Cardiac septum (tissue), 1 donor: Measurements from ENCODE around the gene DLGAP1. TPM values are rescaled to one million over a fixed set of nuclear protein-coding genes. Genes with fewer than 3 reads are reported as not detected.

Source experiments
- DNase-seq: peaks from one replicate; pipeline ENCODE4 v3.0.0-alpha.2; 2020; ENCODE audit warnings: low spot score
- intact Hi-C: fragments of 100-400 bp; cut with DNase I; formaldehyde crosslinking; loops from one replicate; pipeline ENCODE4 v1.14.0; 2022
- total RNA-seq: library from RNA; stranded (reverse); fragmentation: NEBNext Ultra II Directional; extraction: Animal tissue kit (Norgen Biotek cat#: 25700); gene quantifications from one replicate; pipeline ENCODE4 v1.2.1, GENCODE V29; 2021
- donor health status: DM: no; HTN: no; CAD: no.

DLGAP1 gene
- total RNA-seq, 1 donor from 2014 or later, result 6.5 TPM

DNA sequence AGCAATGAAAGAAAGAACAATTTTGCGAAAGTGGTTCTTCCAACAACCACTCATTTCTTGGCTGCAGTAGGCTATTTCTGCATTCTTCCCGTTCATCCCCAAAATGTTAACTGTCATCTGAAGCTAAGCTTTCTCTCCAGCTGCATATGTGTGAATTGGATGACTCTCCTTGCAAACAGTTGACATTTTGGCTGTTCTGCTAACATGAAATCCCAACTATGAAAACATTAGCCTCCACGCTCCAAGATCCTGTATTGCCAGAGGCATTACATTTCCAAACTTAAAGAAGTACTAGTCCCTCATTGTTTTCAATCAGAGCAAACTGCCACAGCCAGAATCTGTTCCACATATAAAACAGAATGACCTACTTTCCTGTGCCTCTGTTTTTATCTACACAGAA, 916.7 kb downstream of the DLGAP1 start:
- intact Hi-C loops, result no loop called here
- no peak for DNase-seq

DNA sequence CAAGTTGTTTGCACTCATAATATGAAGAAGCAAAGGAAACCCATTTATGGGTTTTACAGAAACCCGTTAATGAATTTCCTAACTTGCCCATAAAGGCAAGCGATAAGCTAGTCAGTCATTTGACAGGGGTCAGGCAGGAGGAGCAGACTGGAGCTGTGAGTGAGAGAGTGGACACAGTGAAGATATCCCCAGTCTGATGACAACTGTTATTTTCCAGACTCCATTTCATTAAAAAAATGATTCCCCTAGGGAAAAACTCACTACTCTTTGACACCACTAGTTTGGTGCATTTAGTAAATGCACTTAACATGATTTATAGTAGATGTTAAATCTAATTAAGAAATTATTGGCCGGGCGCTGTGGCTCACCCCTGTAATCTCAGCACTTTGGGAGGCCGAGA, 924.3 kb downstream of the DLGAP1 start:
- intact Hi-C loops, result no loop called here
- no peak for DNase-seq

DNA sequence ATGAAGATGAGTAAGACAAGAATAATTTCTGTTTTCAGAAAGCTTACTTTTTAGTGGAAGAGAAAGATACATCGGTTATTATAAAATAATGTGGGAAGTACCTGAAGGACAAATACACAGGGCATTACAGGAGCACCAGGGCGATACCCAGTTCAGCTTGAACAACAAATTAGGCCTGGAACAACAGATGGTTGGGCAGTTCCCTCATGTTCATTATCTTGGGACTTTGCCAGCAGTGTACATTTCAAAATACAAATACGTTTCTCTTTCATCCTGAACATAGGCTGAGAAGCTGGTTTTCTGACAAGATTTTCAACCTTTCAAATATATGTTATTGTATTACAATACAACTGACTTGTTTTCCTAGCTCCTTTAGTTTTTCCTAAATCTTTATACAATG, 925.5 kb downstream of the DLGAP1 start:
- intact Hi-C loops, result no loop called here

DNA sequence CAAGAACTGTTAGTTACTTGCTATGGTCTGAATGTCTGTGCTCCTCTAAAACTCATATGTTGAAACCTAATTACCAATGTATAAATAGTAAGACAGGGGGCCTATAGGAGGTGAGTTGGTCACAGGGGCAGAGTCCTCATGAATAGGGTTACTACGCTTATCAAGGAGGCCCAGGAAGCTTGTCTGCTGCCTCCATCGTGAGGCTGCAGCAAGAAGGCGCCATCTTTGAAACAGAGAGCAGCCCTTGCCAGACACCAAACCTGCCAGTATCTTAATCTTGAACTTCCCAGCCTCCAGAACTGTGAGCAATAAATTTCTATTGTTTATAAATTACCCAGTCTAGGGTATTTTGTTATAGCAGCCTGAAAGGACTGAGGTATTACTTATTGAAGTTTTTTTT, 926.0 kb downstream of the DLGAP1 start:
- intact Hi-C loops, result no loop called here
- no peak for DNase-seq

More for the DNA sequence above, 925.5 kb downstream of the DLGAP1 start:
- DNase-seq, result no peak

DNA sequence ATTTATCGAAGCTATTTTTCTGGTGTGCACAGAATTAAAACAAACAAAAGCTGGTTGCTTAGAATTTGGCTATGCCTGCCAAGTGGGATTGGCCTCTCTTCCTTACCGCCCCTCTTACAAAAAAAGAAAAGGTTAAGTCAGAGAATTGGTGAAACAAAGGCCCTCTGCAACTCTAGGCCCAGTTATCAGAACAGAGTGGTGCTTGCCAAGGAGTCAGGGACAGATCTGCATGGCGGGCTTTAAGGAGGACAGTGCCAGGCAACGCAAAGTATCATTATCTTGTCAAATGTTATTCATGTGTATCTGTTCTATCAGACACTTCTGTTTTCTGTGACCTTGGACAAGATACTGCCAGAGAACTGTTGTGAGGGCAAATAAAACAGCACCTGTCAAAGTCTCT, 926.9 kb downstream of the DLGAP1 start:
- intact Hi-C loops, result no loop called here
- no peak for DNase-seq

DNA sequence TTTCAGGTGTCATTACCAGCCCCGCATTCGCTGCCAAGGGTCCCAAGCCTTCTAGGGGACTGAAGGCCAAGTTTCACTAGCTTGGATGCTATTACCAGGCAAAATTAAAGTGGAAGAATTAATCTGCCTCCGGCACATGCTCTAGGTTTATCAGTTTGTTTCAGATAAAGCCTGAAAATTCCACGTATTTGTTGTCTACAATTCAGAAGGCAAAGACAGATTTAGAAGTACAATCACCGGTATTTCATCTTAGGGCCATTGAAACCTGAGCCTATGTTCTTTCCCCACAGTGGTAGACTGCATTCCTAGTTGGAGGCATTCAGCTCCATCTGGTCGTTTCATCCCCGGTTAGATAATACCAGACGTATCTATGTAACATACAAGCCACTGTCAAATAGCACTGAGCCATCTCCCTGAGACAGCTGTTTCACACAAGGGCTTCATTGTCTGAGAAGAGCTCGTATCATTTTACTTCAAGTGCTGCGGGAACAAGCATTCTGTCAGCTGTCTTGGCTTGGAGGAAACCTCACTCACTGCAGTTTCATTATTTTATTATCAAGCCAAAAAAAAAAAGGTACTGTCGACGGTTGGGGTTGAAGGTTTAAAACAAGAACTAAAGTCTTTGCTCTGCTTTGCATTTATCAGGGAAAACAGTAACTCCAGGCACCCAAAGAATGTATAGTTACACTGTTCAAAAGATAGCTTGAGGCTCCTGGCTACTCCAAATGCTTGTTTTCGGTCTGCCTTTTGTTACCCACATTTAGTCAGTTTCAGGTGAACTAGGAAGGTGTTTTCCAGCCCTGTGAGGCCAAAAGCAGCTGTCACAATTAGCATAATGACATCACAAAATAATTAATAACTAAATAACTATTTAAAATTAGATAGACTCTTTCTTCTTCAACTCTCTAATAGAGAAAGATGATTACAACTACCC, 928.4 kb downstream of the DLGAP1 start:
- no peak for DNase-seq
- intact Hi-C loops, result no loop called here

DNA sequence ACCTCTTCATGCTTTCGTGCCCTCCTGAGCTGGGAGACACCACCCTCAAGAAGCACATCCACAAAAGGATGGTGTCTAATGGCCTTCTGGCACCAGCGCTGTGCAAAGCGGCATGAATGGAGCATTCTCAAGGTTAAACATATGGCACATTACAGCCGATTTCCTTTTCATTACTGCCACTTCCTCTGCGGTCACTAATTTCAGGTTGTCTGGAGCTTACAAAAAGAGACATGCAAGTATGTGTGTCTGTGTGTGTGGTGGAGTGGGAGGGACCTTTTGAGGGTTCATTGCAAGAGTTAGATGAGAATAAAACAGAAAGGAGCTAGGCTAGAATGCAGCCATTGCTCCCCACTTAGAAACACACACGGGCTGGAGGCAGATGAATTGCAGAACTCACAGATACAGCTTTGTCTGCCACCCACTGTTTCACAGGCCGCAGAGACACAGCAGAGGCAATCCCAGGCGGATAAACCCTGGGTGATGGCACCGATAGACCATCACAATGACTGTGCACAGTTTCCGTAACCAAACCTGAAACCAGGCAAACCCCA, 929.2 kb downstream of the DLGAP1 start:
- intact Hi-C loops, result no loop called here

DNA sequence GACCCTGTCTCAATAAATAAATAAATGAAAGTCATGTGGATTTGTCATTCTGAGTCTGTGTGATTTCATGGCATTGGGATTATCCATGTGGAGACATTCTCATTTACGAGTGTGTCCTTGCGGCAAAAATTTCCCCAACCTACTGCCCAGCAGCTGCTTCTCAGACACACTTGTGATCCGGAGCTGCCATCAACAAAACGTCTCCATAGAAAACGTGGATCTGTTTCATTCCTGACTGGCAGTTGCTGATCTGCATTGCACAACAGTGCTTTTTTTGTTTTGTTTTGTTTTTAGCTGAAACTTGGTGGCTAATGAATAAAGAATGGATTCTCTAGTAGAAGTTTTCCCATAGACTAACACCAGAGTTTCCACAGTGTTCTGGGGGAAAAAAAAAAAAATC, 930.4 kb downstream of the DLGAP1 start:
- DNase-seq, result no peak
- intact Hi-C loops, result no loop called here

More for the DNA sequence above, 929.2 kb downstream of the DLGAP1 start:
- DNase-seq, result no peak

DNA sequence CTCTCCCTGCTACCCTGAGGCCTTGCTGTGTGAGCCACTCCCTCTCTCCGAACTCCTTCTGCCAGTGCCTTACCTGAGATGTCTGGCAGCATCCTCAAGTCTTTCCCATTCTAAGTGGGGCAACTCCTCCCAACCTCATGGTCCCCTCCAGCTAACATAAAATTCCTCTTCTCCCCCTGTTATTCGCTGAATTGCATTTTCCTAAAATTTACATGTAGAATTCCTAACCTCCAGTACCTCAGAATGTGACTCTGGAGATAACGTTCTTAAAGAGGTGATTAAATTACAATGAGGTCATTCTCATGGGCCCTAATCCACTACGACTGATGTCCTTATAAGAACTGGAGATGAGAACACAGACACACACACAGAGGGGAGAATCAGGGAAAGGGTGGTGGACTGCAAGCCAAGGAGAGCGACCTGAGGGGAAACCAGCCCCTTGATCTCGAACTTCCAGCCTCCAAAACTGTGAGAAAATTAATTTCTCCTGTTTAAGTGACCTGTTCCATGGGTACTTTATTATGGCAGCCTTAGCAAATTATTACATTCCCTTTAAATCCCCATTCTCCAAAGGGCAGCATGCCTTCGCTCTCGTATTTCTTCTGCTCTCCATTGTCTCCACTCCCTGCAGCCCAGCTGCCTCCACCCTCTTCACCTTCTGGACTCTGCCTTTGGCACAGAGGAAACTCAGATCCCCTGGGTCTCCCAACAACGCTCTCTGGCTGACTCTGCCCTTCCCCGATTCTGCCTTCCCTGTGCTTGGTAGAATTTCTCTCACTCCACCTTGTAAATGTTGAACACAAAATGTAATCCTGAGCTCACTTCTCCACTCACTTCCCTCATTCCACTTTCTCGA, 934.6 kb downstream of the DLGAP1 start:
- no peak for DNase-seq
- intact Hi-C loops, result no loop called here

DNA sequence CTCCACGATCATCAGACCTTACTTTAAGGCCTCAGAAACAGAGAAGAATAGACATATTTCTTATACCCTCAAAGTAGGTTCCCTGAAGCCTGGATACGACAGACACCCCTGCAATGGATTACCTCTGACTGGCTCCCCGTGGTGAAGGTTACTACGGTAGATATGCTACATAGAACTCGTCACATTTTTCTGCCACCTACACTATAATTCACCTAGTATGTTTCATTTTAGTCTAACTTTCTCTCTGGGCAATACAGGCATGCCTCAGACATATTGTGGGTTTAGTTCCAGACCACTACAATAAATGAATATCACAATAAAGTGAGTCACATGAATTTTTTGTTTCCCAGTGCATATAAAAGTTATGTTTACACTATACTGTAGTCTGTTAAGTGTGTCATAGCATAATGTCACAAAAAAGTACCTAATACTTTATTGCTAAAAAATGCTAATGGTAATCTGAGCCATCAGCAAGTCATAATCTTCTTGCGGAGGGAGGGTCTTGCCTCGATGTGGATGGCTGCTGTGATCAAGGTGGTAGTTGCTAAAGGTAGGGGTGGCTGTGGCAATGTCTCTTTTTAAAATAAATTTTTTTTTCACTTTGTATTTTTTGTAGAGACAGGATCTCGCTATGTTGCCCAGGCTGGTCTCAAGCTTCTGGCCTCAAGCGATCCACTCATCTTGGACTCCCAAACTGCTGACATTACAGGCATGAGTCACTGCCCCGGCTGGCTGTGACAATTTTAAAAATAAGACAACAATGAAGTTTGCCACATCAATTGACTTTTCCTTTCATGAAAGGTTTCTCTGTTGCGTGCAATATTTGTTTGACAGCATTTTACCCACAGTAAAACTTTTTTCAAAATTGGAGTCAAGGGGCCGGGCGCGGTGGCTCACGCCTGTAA, 940.5 kb downstream of the DLGAP1 start:
- intact Hi-C loops, result no loop called here
- DNase-seq, result no peak

DNA sequence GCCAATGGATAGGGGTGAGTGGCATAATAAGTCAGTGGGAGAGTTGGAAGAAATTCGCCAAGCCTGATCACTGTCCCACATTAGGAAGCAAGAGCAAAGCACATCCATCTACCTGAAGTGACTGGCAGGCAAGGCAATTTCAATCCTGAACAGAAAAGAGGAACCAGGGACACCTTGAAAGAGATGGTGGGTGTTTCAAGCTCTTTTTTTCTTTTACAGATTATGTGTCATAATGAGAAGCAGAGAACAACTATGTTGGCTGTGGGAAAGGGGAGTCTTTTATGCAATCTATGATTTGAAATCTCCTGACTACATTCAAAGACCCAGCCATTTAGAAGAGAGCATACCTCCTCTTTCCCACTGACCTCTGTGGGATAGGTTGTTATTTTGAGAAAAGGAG, 941.6 kb downstream of the DLGAP1 start:
- intact Hi-C loops, result no loop called here
- DNase-seq, result no peak

DNA sequence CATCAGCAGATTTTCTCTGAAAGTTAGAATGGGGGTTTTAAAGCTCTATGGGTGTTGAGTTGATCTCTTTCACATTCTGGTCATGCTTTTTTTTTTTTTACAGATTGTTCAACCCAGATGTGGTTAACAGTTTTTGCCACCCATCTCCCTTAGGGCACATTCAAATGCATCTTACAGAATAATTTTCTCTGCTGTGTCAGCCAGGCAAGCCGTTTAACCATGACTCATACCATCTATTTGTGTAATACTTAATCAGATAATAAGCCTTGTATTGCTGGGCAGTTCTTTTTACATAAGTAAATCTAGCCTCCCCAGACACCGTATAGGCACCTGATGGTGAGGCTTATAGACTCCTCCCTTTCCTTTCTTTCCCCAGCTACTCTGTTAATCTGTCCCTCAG, 943.1 kb downstream of the DLGAP1 start:
- intact Hi-C loops, result no loop called here
- no peak for DNase-seq

DNA sequence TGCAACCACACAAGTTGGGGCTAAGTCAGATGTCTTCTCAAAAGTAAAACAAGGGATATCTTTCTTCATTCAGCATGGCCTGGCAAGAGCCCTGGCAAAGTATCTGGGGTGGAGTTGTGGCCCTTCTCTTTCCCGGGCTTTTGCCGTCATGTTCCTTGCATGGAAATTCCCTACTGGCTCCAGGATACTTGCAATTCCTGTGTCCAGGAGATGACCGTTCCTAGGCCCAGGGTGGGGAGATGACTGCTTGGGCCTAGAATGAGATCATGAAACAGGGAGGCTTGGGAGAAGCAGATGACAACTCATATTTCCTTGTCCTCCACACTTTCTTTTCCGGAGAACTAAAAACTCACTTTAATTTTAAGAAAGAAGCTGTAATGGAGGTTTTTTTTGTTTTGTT, 944.2 kb downstream of the DLGAP1 start:
- DNase-seq, result no peak
- intact Hi-C loops, result no loop called here

DNA sequence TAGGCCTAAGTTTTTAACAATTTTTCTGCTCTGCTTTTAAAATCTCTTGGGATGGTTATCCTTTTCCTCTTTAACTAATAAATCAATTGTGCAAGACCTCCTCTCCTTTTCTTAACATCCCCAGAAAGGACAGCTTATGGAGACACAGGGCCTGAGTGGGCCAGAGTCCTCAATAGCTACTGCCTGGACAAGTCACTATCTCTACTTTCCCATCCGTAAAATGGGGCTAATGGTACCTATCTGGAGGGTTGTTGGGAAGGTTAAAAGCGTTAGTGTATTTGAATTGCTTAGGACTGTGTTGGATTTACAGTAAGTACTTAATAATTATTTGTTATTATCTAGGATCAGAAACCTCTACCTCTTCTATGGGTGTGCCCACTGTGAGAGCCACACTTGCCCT, 945.1 kb downstream of the DLGAP1 start:
- intact Hi-C loops, result no loop called here
- DNase-seq, result no peak

DNA sequence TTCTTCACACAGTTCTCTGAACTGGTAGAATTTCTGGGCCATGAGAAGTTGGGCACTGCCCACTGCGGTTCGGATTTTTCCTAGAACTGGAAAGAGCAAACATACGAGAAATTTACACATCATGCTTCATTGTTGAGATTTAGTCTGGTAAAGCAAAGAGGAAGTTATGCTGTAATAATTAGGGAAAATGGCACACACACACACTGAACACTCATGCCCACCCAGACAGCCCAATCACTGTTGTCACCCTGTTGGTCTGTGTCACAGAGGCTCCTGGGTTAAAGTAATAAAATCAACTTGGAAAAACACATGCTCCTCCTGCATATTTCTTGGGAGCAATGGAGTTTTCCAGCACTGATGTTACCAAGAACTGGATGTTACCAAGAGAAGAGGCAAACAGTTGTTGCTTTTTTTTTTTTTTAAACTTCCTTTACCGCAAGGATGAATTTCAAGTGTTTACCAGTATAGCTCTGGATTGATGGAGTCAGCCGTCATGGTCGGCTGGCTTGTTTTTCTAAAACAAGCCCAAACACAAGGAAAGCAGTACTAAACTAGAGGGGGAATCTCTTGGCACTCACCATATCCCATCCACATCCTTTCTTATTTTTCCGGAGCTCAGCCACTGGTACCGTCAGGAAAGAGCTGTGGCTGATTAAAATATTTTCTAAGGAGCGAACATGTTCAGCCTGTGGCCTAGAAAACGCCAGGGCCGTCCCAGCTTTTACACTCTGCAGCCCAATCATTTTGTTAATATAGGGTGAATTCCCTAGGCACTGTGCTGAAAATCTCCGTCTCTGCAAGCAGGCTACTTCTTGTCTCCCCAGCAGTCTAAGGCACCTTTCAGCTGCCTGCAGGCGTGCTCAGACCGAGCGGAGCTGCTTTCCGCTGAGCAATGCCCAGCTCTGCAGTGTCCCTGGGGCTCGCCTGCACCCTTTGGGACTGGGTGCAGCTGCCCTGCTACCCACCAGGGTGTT, 946.2 kb downstream of the DLGAP1 start:
- no peak for DNase-seq
- intact Hi-C loops, result no loop called here

DNA sequence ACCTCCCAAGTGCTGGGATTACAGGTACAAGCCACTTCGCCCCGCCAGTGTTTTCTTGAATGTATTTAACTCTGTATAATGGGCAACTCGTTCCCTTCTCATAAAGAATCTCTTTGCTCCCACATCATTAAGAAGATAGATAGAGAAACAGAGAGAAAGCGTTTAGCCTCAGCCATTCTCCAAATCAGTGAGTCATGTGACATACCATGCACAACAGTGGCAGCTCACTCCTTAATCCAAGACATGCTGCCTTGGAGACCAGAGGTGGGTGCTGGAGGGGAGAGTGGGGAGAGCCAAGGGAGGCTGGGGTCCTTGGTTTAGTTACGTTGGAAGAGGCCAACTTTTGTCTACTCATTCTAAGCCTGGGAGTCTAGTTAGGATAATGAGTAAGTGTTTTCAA, 950.5 kb downstream of the DLGAP1 start:
- DNase-seq, result no peak
- intact Hi-C loops, result no loop called here

DNA sequence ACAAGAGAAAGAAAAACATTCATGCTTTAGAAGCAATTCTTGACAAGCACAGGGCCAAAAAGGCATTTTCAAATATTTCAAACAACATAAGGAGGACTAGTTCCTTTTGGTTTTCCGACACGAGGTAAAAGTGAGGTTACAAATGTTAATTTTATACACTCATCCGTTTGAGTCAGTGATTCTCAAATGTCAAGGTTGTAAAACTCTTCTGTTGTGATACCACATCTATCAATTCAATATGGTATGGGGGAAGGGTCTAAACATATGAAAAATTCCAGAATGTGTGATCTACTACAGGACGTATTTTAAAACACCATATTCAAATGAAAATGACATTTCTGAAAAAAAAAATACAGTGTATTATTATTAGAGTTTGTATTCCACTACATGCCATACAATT, 952.5 kb downstream of the DLGAP1 start:
- DNase-seq, result no peak
- intact Hi-C loops, result no loop called here

DNA sequence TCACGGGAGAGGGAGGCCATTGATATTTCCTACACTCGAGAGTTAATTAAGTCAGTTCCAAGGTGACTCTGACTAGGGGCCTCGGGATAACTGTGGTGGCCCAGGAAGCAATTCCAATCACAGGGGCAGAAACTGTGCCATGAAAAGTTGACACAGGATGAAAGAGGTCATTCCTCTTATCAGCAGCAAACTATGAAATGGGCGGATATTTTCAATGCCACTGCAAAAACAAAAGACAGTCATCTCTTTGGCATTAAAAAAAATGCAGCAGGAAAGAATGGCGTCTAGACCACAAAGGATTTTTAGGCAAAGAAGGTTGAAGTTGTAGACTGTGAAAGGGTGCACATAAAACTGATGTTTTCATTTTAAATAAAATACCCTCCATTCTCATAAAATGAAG, 955.1 kb downstream of the DLGAP1 start:
- intact Hi-C loops, result no loop called here
- DNase-seq, result no peak
